ENCODE measurements around the gene PDE4D.

The PDE4D gene

GRCh38 chr5:59607138-59607765, 286.3 kb downstream of the PDE4D start:
- TF ChIP-seq, protein P1, sequence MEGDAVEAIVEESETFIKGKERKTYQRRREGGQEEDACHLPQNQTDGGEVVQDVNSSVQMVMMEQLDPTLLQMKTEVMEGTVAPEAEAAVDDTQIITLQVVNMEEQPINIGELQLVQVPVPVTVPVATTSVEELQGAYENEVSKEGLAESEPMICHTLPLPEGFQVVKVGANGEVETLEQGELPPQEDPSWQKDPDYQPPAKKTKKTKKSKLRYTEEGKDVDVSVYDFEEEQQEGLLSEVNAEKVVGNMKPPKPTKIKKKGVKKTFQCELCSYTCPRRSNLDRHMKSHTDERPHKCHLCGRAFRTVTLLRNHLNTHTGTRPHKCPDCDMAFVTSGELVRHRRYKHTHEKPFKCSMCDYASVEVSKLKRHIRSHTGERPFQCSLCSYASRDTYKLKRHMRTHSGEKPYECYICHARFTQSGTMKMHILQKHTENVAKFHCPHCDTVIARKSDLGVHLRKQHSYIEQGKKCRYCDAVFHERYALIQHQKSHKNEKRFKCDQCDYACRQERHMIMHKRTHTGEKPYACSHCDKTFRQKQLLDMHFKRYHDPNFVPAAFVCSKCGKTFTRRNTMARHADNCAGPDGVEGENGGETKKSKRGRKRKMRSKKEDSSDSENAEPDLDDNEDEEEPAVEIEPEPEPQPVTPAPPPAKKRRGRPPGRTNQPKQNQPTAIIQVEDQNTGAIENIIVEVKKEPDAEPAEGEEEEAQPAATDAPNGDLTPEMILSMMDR (IDR thresholded peaks at IDR 0.05) = no peak
- DNase-seq = no peak
- intact Hi-C loops (cut with DNase I; ENCODE audit: low total_unique reads) = no loop called here
- Histone ChIP-seq H3K36me3 (no peaks in the 10 kb centered on the region), H3K4me3 (no peak overlapping the region), H3K27ac (no peak overlapping the region), H3K9me3 (no peaks in the 10 kb centered on the region), H3K27me3 (no peaks in the 10 kb centered on the region), H3K4me1 (peaks cover 0 to 7% (median 0%) of the 10 kb centered on the region in 4 donors)

DNA sequence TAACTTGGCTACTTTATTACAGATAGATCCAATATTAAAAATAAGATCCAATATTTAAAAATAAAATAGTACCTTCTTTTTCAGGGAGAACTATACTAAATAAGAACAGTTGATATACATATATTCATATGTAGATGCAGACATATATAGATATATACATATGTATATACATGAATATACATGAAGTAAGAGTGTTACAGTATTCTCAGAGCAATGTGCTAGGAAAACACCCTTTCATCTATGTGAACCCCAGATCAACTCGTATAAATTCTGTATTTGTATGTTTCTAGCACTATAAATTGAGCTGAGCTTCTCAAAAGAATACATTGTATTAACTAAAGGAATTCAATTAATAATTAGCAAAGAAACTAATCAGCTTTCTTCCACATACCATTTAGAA, 287.6 kb downstream of the PDE4D start:
- DNase-seq = no peak
- intact Hi-C loops (cut with DNase I; ENCODE audit: low total_unique reads) = no loop called here
- no peaks in the 10 kb centered on the region for H3K27me3 ChIP-seq
- no peaks in the 10 kb centered on the region for H3K9me3 ChIP-seq
- H3K27ac ChIP-seq = no peak overlapping the region
- TF ChIP-seq, protein P1 (IDR thresholded peaks at IDR 0.05) = no peak
- H3K36me3 ChIP-seq = no peaks in the 10 kb centered on the region
- H3K4me1 ChIP-seq = peaks cover 0 to 7% (median 0%) of the 10 kb centered on the region in 4 donors
- H3K4me3 ChIP-seq = no peak overlapping the region

GRCh38 chr5:59604111-59604510, 289.4 kb downstream of the PDE4D start:
- Histone ChIP-seq H3K4me3 (no peak overlapping the region), H3K9me3 (no peaks in the 10 kb centered on the region), H3K27me3 (no peaks in the 10 kb centered on the region), H3K36me3 (no peaks in the 10 kb centered on the region), H3K27ac (no peak overlapping the region), H3K4me1 (peaks cover 0 to 8% (median 0%) of the 10 kb centered on the region in 4 donors)
- DNase-seq = no peak
- TF ChIP-seq, protein P1 (IDR thresholded peaks at IDR 0.05) = no peak
- intact Hi-C loops (cut with DNase I; ENCODE audit: low total_unique reads) = no loop called here

- intact Hi-C loops (cut with DNase I; ENCODE audit: low total_unique reads) = no loop called here
- Histone ChIP-seq H3K27ac (no peak overlapping the region), H3K4me3 (no peak overlapping the region), H3K27me3 (no peaks in the 10 kb centered on the region), H3K9me3 (no peaks in the 10 kb centered on the region), H3K4me1 (peaks cover 0 to 30% (median 9%) of the 10 kb centered on the region in 4 donors), H3K36me3 (no peaks in the 10 kb centered on the region)
- TF ChIP-seq, protein P1 (IDR thresholded peaks at IDR 0.05) = no peak
- DNase-seq = no peak
These were observed 292.5 kb downstream of the PDE4D start for GRCh38 chr5:59600998-59601397.

DNA sequence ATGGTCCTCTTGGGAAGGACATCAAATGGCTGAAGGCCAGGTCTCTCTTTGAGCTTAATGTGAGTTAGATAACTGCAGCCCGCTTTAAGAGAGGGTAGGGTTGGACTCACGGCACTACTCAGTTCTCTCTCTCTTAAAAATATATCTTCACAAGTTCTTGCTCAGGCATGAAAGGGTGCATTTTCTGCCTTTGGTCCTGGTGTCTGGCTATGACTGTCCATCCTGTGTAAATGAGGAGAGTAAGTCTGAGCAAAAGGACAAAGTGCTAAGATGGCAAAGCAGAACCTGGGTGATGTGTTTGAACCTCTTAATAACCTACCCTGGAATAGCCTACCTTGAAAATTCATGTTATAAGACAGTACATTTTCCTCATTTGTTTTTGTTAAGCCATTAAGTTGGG, 293.4 kb downstream of the PDE4D start:
- DNase-seq = no peak
- H3K4me3 ChIP-seq = no peak overlapping the region
- TF ChIP-seq, protein P1 (IDR thresholded peaks at IDR 0.05) = no peak
- H3K27me3 ChIP-seq = no peaks in the 10 kb centered on the region
- H3K4me1 ChIP-seq = peaks cover 0 to 35% (median 9%) of the 10 kb centered on the region in 4 donors
- intact Hi-C loops (cut with DNase I; ENCODE audit: low total_unique reads) = no loop called here
- no peaks in the 10 kb centered on the region for H3K36me3 ChIP-seq
- H3K9me3 ChIP-seq = no peaks in the 10 kb centered on the region
- H3K27ac ChIP-seq = no peak overlapping the region

- H3K27me3 ChIP-seq = no peaks in the 10 kb centered on the region
- TF ChIP-seq, protein P1 (IDR thresholded peaks at IDR 0.05) = no peak
- no peak overlapping the region for H3K4me3 ChIP-seq
- DNase-seq = no peak
- no peaks in the 10 kb centered on the region for H3K36me3 ChIP-seq
- H3K27ac ChIP-seq = no peak overlapping the region
- peaks cover 0 to 39% (median 9%) of the 10 kb centered on the region in 4 donors for H3K4me1 ChIP-seq
- intact Hi-C loops (cut with DNase I; ENCODE audit: low total_unique reads) = no loop called here
- H3K9me3 ChIP-seq = no peaks in the 10 kb centered on the region
These were observed 293.8 kb downstream of the PDE4D start for GRCh38 chr5:59599729-59600128.

Data from tibial artery (tissue), 4 donors.